UCSD-AML1 (cell line): ENCODE data around the gene JHY.

Experiments
- DNase-seq: peaks from one replicate; lab custom pipeline; 2025; ENCODE audit not compliant: unreplicated experiment; lab: John Stamatoyannopoulos, UW

The JHY gene

GRCh38 chr11:122938557-122938956 is 56.0 kb downstream of the JHY start:
- DNase-seq, result no peak

- DNase-seq, result no peak
Observed at GRCh38 chr11:122951211-122951610, 68.7 kb downstream of the JHY start.

- DNase-seq, result no peak
Observed at GRCh38 chr11:122954455-122954854, 71.9 kb downstream of the JHY start.

GRCh38 chr11:122963961-122964360 is 81.4 kb downstream of the JHY start:
- no peak for DNase-seq

GRCh38 chr11:122976061-122976733 is 93.6 kb downstream of the JHY start:
- no peak for DNase-seq

GRCh38 chr11:122976734-122977469 is 94.3 kb downstream of the JHY start:
- no peak for DNase-seq

- no peak for DNase-seq
Observed at GRCh38 chr11:122977470-122978298, 95.1 kb downstream of the JHY start.

- no peak for DNase-seq
Observed at GRCh38 chr11:122978299-122978620, 95.7 kb downstream of the JHY start.

GRCh38 chr11:122979103-122979814 is 96.7 kb downstream of the JHY start:
- no peak for DNase-seq

- no peak for DNase-seq
Observed at GRCh38 chr11:122979815-122980595, 97.4 kb downstream of the JHY start.

GRCh38 chr11:122981388-122982264 is 99.1 kb downstream of the JHY start, which contains the start of gene BSX:
TSS of gene BSX (minus strand) at chr11:122981834. CDS start at chr11:122981671, 163 bp downstream.
- peak; percentile 52 for DNase-seq

GRCh38 chr11:122983438-122984185 is 101.1 kb downstream of the JHY start:
- DNase-seq, result no peak

GRCh38 chr11:122984186-122985011 is 101.8 kb downstream of the JHY start:
- DNase-seq, result no peak

GRCh38 chr11:122995526-122995925 is 113.0 kb downstream of the JHY start:
- no peak for DNase-seq

GRCh38 chr11:122998727-122999366 is 116.3 kb downstream of the JHY start:
- DNase-seq, result no peak

- no peak for DNase-seq
Observed at GRCh38 chr11:123000721-123001120, 118.2 kb downstream of the JHY start.

GRCh38 chr11:123006860-123007542 is 124.4 kb downstream of the JHY start:
- no peak for DNase-seq
